Femur (tissue), 1 donor: ENCODE data around the gene AGRN.
"Not testable (repeated sequence)": the region's sequence is repeated elsewhere in the genome, so short reads cannot be mapped to it uniquely, and the experiment has no call there.

Source experiments
- DNase-seq: peaks from one replicate; pipeline ENCODE4 v3.0.0-alpha.2; 2017

The AGRN gene

GRCh38 chr1:982765-983436 is 37.0 kb upstream of the AGRN start:
- no peak for DNase-seq

GRCh38 chr1:983798-984475 is 36.0 kb upstream of the AGRN start:
- peak; percentile 69 for DNase-seq

GRCh38 chr1:984476-984814 is 35.5 kb upstream of the AGRN start:
- DNase-seq = no peak

DNA sequence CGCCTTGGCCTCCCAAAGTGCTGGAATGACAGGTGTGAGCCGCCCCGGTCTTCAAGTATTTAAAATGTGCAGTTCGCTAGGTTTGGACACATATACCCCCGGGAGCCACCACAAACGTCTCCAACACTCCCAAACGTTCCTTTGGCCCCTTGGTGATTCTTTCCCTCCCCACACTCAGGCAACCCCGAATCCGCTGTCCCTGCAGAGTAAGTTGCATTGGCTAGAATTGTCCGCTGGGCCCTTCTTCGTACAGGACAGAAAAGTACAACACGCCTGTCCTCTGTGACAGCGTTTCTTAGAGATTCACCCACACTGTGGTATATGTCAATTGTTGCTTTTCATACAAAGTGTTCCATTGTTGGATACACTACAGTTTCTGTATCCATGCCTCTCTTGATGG is 34.8 kb upstream of the AGRN start:
- no peak for DNase-seq

GRCh38 chr1:988061-988460 is 31.9 kb upstream of the AGRN start:
- not testable (repeated sequence) for DNase-seq

GRCh38 chr1:991275-991674 is 28.6 kb upstream of the AGRN start:
- DNase-seq = not testable (repeated sequence)

- DNase-seq = no peak
These were observed 28.0 kb upstream of the AGRN start for GRCh38 chr1:991895-992294.

GRCh38 chr1:992362-992761 is 27.6 kb upstream of the AGRN start:
- no peak for DNase-seq

DNA sequence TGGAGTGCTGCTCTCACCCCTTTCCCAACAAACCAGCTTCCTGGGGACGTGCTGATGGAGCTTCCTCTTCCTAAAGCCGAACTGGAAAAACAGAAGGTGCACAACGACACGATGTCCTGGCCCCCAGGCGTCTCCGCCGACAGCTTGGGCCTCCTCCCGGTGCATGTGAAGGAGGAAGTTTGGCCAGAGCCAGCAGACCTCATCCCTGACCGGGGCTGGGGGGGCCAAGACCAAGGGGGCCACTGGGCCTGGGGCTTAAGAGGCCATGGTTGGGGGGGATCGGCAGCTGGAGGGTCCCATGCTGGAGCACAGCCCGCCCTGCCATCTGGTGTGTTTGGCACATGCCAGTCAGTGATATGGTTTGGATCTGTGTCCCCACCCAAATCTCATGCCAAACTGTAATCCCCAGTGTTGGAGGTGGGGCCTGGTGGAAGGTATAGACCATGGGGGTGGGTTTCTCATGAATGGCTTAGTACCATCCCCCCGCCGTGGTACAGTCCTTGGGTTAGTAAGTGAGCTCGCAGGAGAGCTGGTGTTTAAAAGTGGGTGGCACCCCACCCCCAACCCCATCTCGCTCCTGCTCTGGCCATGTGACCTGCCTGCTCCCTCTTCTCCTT is 26.4 kb upstream of the AGRN start:
- DNase-seq = no peak

DNA sequence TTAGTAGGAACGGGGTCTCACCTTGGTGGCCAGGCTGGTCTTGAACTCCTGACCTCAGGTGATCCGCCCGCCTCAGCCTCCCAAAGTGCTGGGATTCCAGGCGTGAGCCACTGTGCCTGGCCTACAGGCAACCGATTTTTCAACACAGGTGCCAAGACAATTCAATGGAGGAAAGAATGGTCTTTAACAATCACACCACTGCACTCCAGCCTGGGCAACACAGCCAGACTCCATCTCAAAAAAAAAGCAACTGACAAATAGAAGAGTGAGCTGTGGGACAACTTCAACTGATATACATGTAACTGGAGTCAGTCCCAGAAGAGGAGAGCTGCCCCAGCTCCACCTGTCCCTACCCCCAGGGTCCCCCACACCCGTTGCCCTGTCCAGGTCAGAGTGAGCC is 25.4 kb upstream of the AGRN start:
- DNase-seq = not testable (repeated sequence)

DNA sequence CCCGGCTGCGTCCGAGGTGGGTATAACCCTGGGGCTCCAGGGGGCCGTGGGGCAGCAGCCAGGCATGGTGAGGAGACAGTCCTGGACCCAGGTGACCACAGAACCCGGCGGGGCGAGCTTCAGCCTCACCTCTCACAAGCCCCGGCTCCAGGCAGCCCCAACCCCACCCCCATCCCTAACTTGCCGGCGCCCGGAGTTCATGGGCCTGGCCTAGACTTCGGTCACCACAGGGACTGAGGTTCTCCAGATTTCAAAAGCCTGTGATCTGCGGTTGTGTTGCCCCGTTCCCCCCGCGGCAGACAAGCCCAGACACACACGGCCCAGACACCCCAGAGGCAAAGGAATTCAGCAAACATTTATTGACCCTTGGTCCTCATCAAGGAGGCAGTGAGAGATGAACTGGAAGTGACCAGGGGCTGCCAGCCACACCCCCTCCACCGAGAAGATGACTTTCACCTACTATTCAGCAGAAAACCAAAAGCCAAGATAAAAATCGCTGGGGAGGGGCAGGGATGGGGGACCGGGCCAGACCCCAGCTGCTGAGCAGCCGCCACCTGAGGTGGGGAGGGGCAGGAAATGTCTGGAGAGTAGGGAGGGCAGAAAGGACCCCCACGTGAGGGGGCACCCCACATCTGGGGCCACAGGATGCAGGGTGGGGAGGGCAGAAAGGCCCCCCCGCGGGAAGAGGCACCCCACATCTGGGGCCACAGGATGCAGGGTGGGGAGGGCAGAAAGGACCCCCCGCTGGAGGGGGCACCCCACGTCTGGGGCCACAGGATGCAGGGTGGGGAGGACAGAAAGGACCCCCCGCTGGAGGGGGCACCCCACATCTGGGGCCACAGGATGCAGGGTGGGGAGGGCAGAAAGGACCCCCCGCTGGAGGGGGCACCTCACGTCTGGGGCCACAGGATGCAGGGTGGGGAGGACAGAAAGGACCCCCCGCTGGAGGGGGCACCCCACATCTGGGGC is 24.0 kb upstream of the AGRN start:
- no peak for DNase-seq

DNA sequence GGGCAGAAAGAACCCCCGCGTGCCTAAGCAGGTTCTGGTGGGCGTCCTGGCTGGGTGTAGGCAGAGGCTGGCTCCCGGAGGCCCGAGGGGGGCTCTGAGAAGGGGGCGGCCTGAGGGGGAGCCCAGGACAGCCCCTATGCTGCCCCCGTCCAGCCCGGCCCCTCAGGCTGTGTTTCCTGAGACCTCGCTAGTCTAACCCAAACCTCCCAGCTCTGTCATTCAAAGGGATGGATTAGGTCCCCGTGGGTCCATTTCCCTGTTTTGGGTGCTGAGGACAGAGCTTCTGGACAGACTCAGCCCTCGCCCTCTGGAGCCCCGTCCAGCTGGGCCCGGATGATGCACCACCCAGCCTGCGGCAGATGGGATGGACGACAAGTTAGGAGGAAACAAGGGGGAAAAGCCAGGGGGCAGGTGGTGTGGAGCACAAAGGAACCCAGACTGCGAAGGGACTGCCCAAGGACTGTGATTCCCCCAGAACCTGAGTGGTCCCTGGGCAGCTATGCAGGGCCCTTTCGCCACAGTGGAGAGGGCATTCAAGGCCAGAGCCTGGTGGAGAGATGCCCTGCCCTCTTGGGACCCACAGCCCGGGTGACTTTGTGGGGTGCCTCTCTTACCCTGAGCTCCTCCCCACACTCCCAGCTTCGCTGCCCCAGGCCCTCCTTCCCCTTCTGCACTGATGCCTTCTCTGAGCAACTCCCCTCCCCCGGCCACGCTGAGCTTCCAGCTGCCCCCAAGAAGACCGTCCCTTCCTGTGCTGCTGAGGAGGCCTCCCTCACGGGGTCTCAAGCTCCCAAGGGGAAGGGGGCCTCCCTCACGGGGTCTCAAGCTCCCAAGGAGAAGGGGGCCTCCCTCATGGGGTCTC is 22.8 kb upstream of the AGRN start:
- DNase-seq = no peak

GRCh38 chr1:997713-997992 is 22.3 kb upstream of the AGRN start:
- no peak for DNase-seq

GRCh38 chr1:997993-998744 is 21.8 kb upstream of the AGRN start:
- DNase-seq = peak; percentile 39

- peak; percentile 38 for DNase-seq
These were observed 21.2 kb upstream of the AGRN start for GRCh38 chr1:998745-998994.

GRCh38 chr1:998995-999724 is 20.8 kb upstream of the AGRN start:
- peak; percentile 58 for DNase-seq

- DNase-seq = peak; percentile 94
These were observed 20.1 kb upstream of the AGRN start, which contains the start of gene HES4 for GRCh38 chr1:999725-1000356. Gene HES4 (minus strand): TSS chr1:1000097. CDS start chr1:999973, 124 bp downstream.

- peak; percentile 91 for DNase-seq
These were observed 19.4 kb upstream of the AGRN start for GRCh38 chr1:1000357-1001056.

GRCh38 chr1:1001057-1001783 is 18.7 kb upstream of the AGRN start:
- DNase-seq = peak; percentile 48
